ENCODE results near the gene PTPRS. TPM values are rescaled to one million over a fixed set of nuclear protein-coding genes. Genes with fewer than 3 reads are reported as not detected.

PTPRS gene
- total and polyA plus RNA-seq, 9 of the 15 experiments (the other 6 are each of a cell fraction or from before 2014, with no cell fraction given): 1.1 to 49.4 (median 14.1) TPM

GRCh38 chr19:5292822-5293611, 47.6 kb downstream of the PTPRS start (continued):
- TF ChIP-seq MGA (IDR thresholded peaks at IDR 0.05) (no peak), FOXK2 (conservative IDR thresholded peaks at IDR 0.05 in 1 of 2, IDR thresholded peaks at IDR 0.05 in 1 of 2; ENCODE audit: low read depth in 2 of 2) (no peak), C11orf30 (IDR thresholded peaks at IDR 0.05; ENCODE audit: low read depth) (no peak), VEZF1 (CRISPR knock-in tag; IDR thresholded peaks at IDR 0.05) (peak; percentile 95), FUS (optimal IDR thresholded peaks at IDR 0.05; ENCODE audit: low read depth, low read length) (no peak), ZNF311 (CRISPR knock-in tag; IDR thresholded peaks at IDR 0.05) (no peak), KLF6 (CRISPR knock-in tag; IDR thresholded peaks at IDR 0.05; ENCODE audit: borderline replicate concordance) (no peak), E2F3 (CRISPR knock-in tag; IDR thresholded peaks at IDR 0.05) (no peak), ZFX (CRISPR knock-in tag; IDR thresholded peaks at IDR 0.05) (peak; percentile 93), NFATC3 (IDR thresholded peaks at IDR 0.05) (no peak), NFE2 (IDR thresholded peaks at IDR 0.05; ENCODE audit: low read depth) (no peak), ZNF431 (CRISPR knock-in tag; IDR thresholded peaks at IDR 0.05) (no peak), USF1 (CRISPR knock-in tag; IDR thresholded peaks at IDR 0.05) (no peak), ARNT (IDR thresholded peaks at IDR 0.05) (no peak), GABPB1 (CRISPR knock-in tag; IDR thresholded peaks at IDR 0.05) (0 out of 2 replicates have a peak, but pooled peaks have one; percentile 8)

Measured in K562 (cell line).